Liver (tissue), 9 donors: ENCODE measurements around the gene TMEM51. TPM values are rescaled to one million over a fixed set of nuclear protein-coding genes. Genes with fewer than 3 reads are reported as not detected.

Experiments
- DNase-seq: peaks from one replicate; pipeline ENCODE4 v3.0.0-alpha.2; 2017; ENCODE audit warnings: low spot score
- H3K27ac ChIP-seq, 2 donors: one replicate each; pipeline ENCODE4 v1.7.0; 2013; ENCODE audit warnings: inconsistent platforms in 2 of 2, low read length in 2 of 2, control low read depth in 1 of 2, low read depth in 1 of 2, mild to moderate bottlenecking in 1 of 2
- H3K27me3 ChIP-seq, 4 donors: one replicate each; pipeline versions ENCODE4 v1.6.1 to v1.7.0; 2013; ENCODE audit warnings: low read length in 3 of 4, inconsistent platforms in 1 of 4, mild to moderate bottlenecking in 1 of 4, moderate library complexity in 1 of 4; ENCODE audit not compliant: control insufficient read depth in 4 of 4, insufficient read depth in 4 of 4
- H3K36me3 ChIP-seq, 4 donors: one replicate each; pipeline versions ENCODE4 v1.6.1 to v1.7.0; 2013; ENCODE audit warnings: low read length in 3 of 4, mild to moderate bottlenecking in 3 of 4, low read depth in 1 of 4, moderate library complexity in 1 of 4; ENCODE audit not compliant: control insufficient read depth in 4 of 4, insufficient read depth in 3 of 4
- H3K4me1 ChIP-seq, 4 donors: one replicate each; pipeline versions ENCODE4 v1.6.1 to v1.7.0; 2013; ENCODE audit warnings: low read length in 3 of 4, mild to moderate bottlenecking in 3 of 4, moderate library complexity in 1 of 4; ENCODE audit not compliant: control insufficient read depth in 4 of 4, insufficient read depth in 4 of 4
- H3K4me3 ChIP-seq, 3 donors: one replicate each; pipeline versions ENCODE4 v1.6.1 to v1.7.0; 2013; ENCODE audit warnings: low read length in 3 of 3, control low read depth in 1 of 3, low read depth in 1 of 3, mild to moderate bottlenecking in 1 of 3
- H3K9ac ChIP-seq, 2 donors: one replicate each; pipeline ENCODE4 v1.7.0; 2013; ENCODE audit warnings: low read length in 2 of 2, mild to moderate bottlenecking in 2 of 2, moderate library complexity in 2 of 2, control low read depth in 1 of 2, low read depth in 1 of 2
- H3K9me3 ChIP-seq, 4 donors: one replicate each; pipeline versions ENCODE4 v1.6.1 to v1.7.0; 2013; ENCODE audit warnings: low read length in 3 of 4; ENCODE audit not compliant: control insufficient read depth in 4 of 4
- ATF3 ChIP-seq: IDR thresholded peaks from 2 replicates; pipeline ENCODE4 v1.6.1; 2016; ENCODE audit warnings: antibody characterized with exemption
- CTCF ChIP-seq: fragments of 150-350 bp; IDR thresholded peaks from 2 replicates; pipeline ENCODE4 v1.5.1; 2017; ENCODE audit warnings: improper control_type of control experiment, low read depth, low read length; ENCODE audit not compliant: missing input control
- EGR1 ChIP-seq, 2 donors: IDR thresholded peaks; 2 replicates each; pipeline ENCODE4 v1.6.1; 2016 to 2018; ENCODE audit warnings: antibody characterized with exemption in 2 of 2, low read depth in 2 of 2
- FOXA1 ChIP-seq: IDR thresholded peaks from 2 replicates; pipeline ENCODE4 v1.6.1; 2016; ENCODE audit warnings: antibody characterized with exemption
- FOXA2 ChIP-seq: IDR thresholded peaks from 2 replicates; pipeline ENCODE4 v1.6.1; 2016; ENCODE audit warnings: antibody characterized with exemption
- GABPA ChIP-seq, 2 donors: IDR thresholded peaks in 1 of 2; conservative IDR thresholded peaks in 1 of 2; 2 replicates each; pipeline ENCODE4 v1.6.1; 2016; ENCODE audit warnings: antibody characterized with exemption in 2 of 2, mild to moderate bottlenecking in 1 of 2, moderate library complexity in 1 of 2
- HNF4A ChIP-seq, 2 donors: conservative IDR thresholded peaks; 2 replicates each; pipeline ENCODE4 v1.6.1; 2016; ENCODE audit warnings: antibody characterized with exemption in 2 of 2, mild to moderate bottlenecking in 2 of 2
- HNF4G ChIP-seq: IDR thresholded peaks from 2 replicates; pipeline ENCODE4 v1.6.1; 2016; ENCODE audit warnings: antibody characterized with exemption
- JUND ChIP-seq, 2 donors: IDR thresholded peaks; 2 replicates each; pipeline ENCODE4 v1.6.1; 2016; ENCODE audit warnings: antibody characterized with exemption in 2 of 2
- MAX ChIP-seq: IDR thresholded peaks from 2 replicates; pipeline ENCODE4 v1.6.1; 2016; ENCODE audit warnings: antibody characterized with exemption
- NR2F2 ChIP-seq: IDR thresholded peaks from 2 replicates; pipeline ENCODE4 v1.6.1; 2016; ENCODE audit warnings: antibody characterized with exemption
- RAD21 ChIP-seq, 2 donors: IDR thresholded peaks; 2 replicates each; pipeline ENCODE4 v1.6.1; 2016; ENCODE audit warnings: antibody characterized with exemption in 2 of 2, mild to moderate bottlenecking in 2 of 2
- REST ChIP-seq: IDR thresholded peaks from 2 replicates; pipeline ENCODE4 v1.6.1; 2016; ENCODE audit warnings: antibody characterized with exemption, mild to moderate bottlenecking
- RXRA ChIP-seq, 2 donors: IDR thresholded peaks; 2 replicates each; pipeline ENCODE4 v1.6.1; 2017 to 2018; ENCODE audit warnings: antibody characterized with exemption in 2 of 2, mild to moderate bottlenecking in 1 of 2
- SP1 ChIP-seq: IDR thresholded peaks from 2 replicates; pipeline ENCODE4 v1.6.1; 2018; ENCODE audit warnings: antibody characterized with exemption, mild to moderate bottlenecking
- TAF1 ChIP-seq: conservative IDR thresholded peaks from 2 replicates; pipeline ENCODE4 v1.6.1; 2016; ENCODE audit warnings: antibody characterized with exemption, mild to moderate bottlenecking
- YY1 ChIP-seq: IDR thresholded peaks from 2 replicates; pipeline ENCODE4 v1.6.1; 2016; ENCODE audit warnings: antibody characterized with exemption, mild to moderate bottlenecking
- ZBTB33 ChIP-seq: IDR thresholded peaks from 2 replicates; pipeline ENCODE4 v1.6.1; 2016; ENCODE audit warnings: antibody characterized with exemption
- WGBS: extraction: QIAGEN DNeasy Blood & Tissue Kit; methylation state at CpG from one replicate; pipeline ENCODE4 v1.1.7; 2013; 5-methylcytosine and 5-hydroxymethylcytosine counted together
- polyA plus RNA-seq, 2 donors: library from polyadenylated mRNA; stranded (reverse) in 1 of 2; unstranded in 1 of 2; fragments of 200-250 nt in 1 of 2; fragments of >200 nt in 1 of 2; fragmentation: Nextera tagmentation in 1 of 2; extraction: Ambion mirVana in 1 of 2; gene quantifications; one replicate each; pipeline versions ENCODE4 v1.2.1 to v1.2.3, GENCODE V29; 2013 to 2015
- total RNA-seq, 2 donors: library from RNA; depleted of rRNA; stranded (reverse); fragments of >200 nt; gene quantifications; one replicate each; pipeline ENCODE4 v1.2.3, GENCODE V29; 2014
- donor health status: healthy.
- donor health status: healthy.
- donor health status: healthy.
- donor health status: healthy.
- donor health status: healthy.

Gene TMEM51
- total and polyA plus RNA-seq, 4 donors = 1.3 to 2.7 (median 1.9) TPM

GRCh38 chr1:15236321-15236721, 82.8 kb downstream of the TMEM51 start:
- H3K27me3 ChIP-seq = no peaks in the 10 kb centered on the region
- 86% methylated on average over 5 of the region's 5 CpGs for WGBS
- DNase-seq = no peak
- no peaks in the 10 kb centered on the region for H3K36me3 ChIP-seq
- no peaks in the 10 kb centered on the region for H3K4me1 ChIP-seq
- no peak overlapping the region for H3K27ac ChIP-seq
- no peak for TF ChIP-seq FOXA2
- no peak for TF ChIP-seq JUND (IDR thresholded peaks at IDR 0.05)
- no peak for TF ChIP-seq ZBTB33
- no peak for TF ChIP-seq YY1
- TF ChIP-seq SP1 = no peak
- TF ChIP-seq RXRA (IDR thresholded peaks at IDR 0.05) = no peak
- no peak for TF ChIP-seq NR2F2
- no peak for TF ChIP-seq TAF1
- no peak for TF ChIP-seq REST
- no peak for TF ChIP-seq FOXA1
- no peak for TF ChIP-seq EGR1 (IDR thresholded peaks at IDR 0.05; ENCODE audit: low read depth in 2 of 2)
- TF ChIP-seq GABPA (IDR thresholded peaks at IDR 0.05 in 1 of 2, conservative IDR thresholded peaks at IDR 0.05 in 1 of 2) = no peak
- TF ChIP-seq MAX = no peak
- no peak for TF ChIP-seq HNF4G
- no peak for TF ChIP-seq HNF4A (conservative IDR thresholded peaks at IDR 0.05)
- no peak for TF ChIP-seq ATF3
- no peak for TF ChIP-seq RAD21 (IDR thresholded peaks at IDR 0.05)
- no peak for TF ChIP-seq CTCF
- H3K9me3 ChIP-seq = no peaks in the 10 kb centered on the region
- H3K9ac ChIP-seq = no peak overlapping the region
- H3K4me3 ChIP-seq = no peak overlapping the region
